Spleen (tissue), 7 donors: ENCODE results near the gene CGREF1.

Experiments
- CTCF ChIP-seq, 11 experiments: fragments of 200-600 bp in 7 of 11; fragments of 450-650 bp in 4 of 11; sonication (generic) in 4 of 11; IDR thresholded peaks in 8 of 11; conservative IDR thresholded peaks in 3 of 11; 1 replicate in 7 of 11; 2 replicates in 4 of 11; pipeline versions ENCODE4 v1.4.0 to v1.8.0; 2016 to 2021; ENCODE audit warnings: antibody characterized with exemption in 11 of 11, inconsistent platforms in 4 of 11, mild to moderate bottlenecking in 1 of 11
- POLR2A ChIP-seq, 3 donors: fragments of 450-650 bp; IDR thresholded peaks; one replicate each; pipeline ENCODE4 v1.5.1; 2017; ENCODE audit warnings: antibody characterized with exemption in 3 of 3, mild to moderate bottlenecking in 1 of 3
- POLR2AphosphoS5 ChIP-seq, 3 donors: sonication (generic); formaldehyde crosslinking; IDR thresholded peaks; one replicate each; pipeline ENCODE4 v1.5.1; 2017; ENCODE audit warnings: antibody characterized with exemption in 3 of 3
- donor health status: DM: no; HTN: no; CAD: no; lungs with moderate emphysema.
- donor health status: DM: no; HTN: no; CAD: no.
- donor health status: DM: no; HTN: no; CAD: no.

GRCh38 chr2:27131429-27131828 is 12.5 kb upstream of the CGREF1 start:
- no peak for TF ChIP-seq CTCF (IDR thresholded peaks at IDR 0.05 in 8 of 11, conservative IDR thresholded peaks at IDR 0.05 in 3 of 11)
- TF ChIP-seq POLR2A (IDR thresholded peaks at IDR 0.05) = no peak
- no peak for TF ChIP-seq POLR2AphosphoS5 (IDR thresholded peaks at IDR 0.05)
